ENCODE data around the gene SLC1A1.

DNA sequence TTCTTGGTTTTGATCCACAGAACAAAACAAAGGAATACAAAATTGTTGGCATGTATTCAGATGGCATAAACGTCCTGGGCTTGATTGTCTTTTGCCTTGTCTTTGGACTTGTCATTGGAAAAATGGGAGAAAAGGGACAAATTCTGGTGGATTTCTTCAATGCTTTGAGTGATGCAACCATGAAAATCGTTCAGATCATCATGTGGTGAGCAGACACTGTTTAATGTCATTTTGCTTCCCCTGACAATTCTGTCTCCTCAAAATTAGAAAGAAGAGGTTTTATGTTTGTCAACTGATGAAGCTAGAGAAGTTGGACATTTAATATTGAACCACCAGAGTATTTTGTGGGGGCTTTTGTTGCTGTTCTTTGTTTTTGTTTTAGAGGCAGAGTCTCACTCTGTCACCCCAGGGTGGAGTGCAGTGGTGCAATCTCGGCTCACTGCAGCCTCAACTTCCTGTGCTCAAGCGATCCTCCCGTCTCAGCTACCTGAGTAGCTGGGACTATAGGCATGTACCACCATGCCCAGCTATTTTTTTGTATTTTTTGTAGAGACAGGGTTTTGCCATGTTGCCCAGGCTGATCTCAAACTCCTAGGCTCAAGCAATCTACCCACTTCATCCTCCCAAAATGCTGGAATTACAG lies 82.0 kb downstream of the SLC1A1 start:
- TF ChIP-seq, protein P1, sequence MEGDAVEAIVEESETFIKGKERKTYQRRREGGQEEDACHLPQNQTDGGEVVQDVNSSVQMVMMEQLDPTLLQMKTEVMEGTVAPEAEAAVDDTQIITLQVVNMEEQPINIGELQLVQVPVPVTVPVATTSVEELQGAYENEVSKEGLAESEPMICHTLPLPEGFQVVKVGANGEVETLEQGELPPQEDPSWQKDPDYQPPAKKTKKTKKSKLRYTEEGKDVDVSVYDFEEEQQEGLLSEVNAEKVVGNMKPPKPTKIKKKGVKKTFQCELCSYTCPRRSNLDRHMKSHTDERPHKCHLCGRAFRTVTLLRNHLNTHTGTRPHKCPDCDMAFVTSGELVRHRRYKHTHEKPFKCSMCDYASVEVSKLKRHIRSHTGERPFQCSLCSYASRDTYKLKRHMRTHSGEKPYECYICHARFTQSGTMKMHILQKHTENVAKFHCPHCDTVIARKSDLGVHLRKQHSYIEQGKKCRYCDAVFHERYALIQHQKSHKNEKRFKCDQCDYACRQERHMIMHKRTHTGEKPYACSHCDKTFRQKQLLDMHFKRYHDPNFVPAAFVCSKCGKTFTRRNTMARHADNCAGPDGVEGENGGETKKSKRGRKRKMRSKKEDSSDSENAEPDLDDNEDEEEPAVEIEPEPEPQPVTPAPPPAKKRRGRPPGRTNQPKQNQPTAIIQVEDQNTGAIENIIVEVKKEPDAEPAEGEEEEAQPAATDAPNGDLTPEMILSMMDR (IDR thresholded peaks at IDR 0.05), result no peak
- TF ChIP-seq POLR2A (IDR thresholded peaks at IDR 0.05), result no peak

Data from uterus (tissue), 2 donors.